GM18861 (cell line): Measurements from ENCODE around the gene WDR64.
"Not testable (repeated sequence)": the region's sequence is repeated elsewhere in the genome, so short reads cannot be mapped to it uniquely, and the experiment has no call there.

ENCODE experiments used
- ATAC-seq: cut with Tn5 transposase; IDR thresholded peaks from one replicate; pipeline ENCODE4 v1.9.1; 2021; ENCODE audit not compliant: unreplicated experiment

WDR64 gene

GRCh38 chr1:241735493-241735926 lies 83.4 kb downstream of the WDR64 start:
- ATAC-seq, result not testable (repeated sequence)

- no peak for ATAC-seq
Measured at GRCh38 chr1:241736387-241736786, 84.3 kb downstream of the WDR64 start.

- ATAC-seq, result no peak
Measured at GRCh38 chr1:241738284-241739078, 86.4 kb downstream of the WDR64 start.

- no peak for ATAC-seq
Measured at GRCh38 chr1:241742084-241742483, 90.0 kb downstream of the WDR64 start.

- no peak for ATAC-seq
Measured at GRCh38 chr1:241744591-241744990, 92.5 kb downstream of the WDR64 start.

GRCh38 chr1:241747992-241748391 lies 95.9 kb downstream of the WDR64 start:
- ATAC-seq, result no peak

- no peak for ATAC-seq
Measured at GRCh38 chr1:241749041-241749944, 97.2 kb downstream of the WDR64 start.

- no peak for ATAC-seq
Measured at GRCh38 chr1:241749945-241750695, 98.0 kb downstream of the WDR64 start.

- no peak for ATAC-seq
Measured at GRCh38 chr1:241751524-241751923, 99.4 kb downstream of the WDR64 start.

- ATAC-seq, result no peak
Measured at GRCh38 chr1:241762713-241763339, 110.7 kb downstream of the WDR64 start.

GRCh38 chr1:241765390-241765789 lies 113.3 kb downstream of the WDR64 start:
- no peak for ATAC-seq

GRCh38 chr1:241767737-241768136 lies 115.7 kb downstream of the WDR64 start:
- no peak for ATAC-seq

GRCh38 chr1:241770115-241770514 lies 118.0 kb downstream of the WDR64 start:
- ATAC-seq, result no peak

- ATAC-seq, result no peak
Measured at GRCh38 chr1:241771117-241771516, 119.0 kb downstream of the WDR64 start.

- no peak for ATAC-seq
Measured at GRCh38 chr1:241772932-241773500, 120.9 kb downstream of the WDR64 start.

GRCh38 chr1:241773991-241774390 lies 121.9 kb downstream of the WDR64 start:
- no peak for ATAC-seq

- ATAC-seq, result no peak
Measured at GRCh38 chr1:241775021-241775420, 122.9 kb downstream of the WDR64 start.

- no peak for ATAC-seq
Measured at GRCh38 chr1:241776911-241777310, 124.8 kb downstream of the WDR64 start.

- ATAC-seq, result no peak
Measured at GRCh38 chr1:241778117-241778516, 126.0 kb downstream of the WDR64 start.

GRCh38 chr1:241779897-241780296 lies 127.8 kb downstream of the WDR64 start:
- ATAC-seq, result no peak
